K562 (cell line): Measurements from ENCODE around the gene FAM136A. TPM values are rescaled to one million over a fixed set of nuclear protein-coding genes. Genes with fewer than 3 reads are reported as not detected.

Experiments used
- FOXK2 ChIP-seq, 2 experiments: fragments of 450-650 bp; IDR thresholded peaks in 1 of 2; conservative IDR thresholded peaks in 1 of 2; 2 replicates each; pipeline ENCODE4 v1.6.1; 2016; ENCODE audit warnings: low read depth in 2 of 2, mild to moderate bottlenecking in 1 of 2
- GTF2E2 ChIP-seq: fragments of 200-800 bp; sonication (Bioruptor generic); IDR thresholded peaks from 2 replicates; pipeline ENCODE4 v1.6.1; 2016; ENCODE audit warnings: missing genetic modification characterization, missing compliant biosample characterization
- GTF2F1 ChIP-seq: IDR thresholded peaks from 2 replicates; pipeline ENCODE4 v1.6.1; 2011; ENCODE audit warnings: low read depth, low read length, improper control_type of control experiment
- HNRNPLL ChIP-seq: fragments of 200-400 bp; formaldehyde crosslinking; IDR thresholded peaks from 2 replicates; pipeline ENCODE4 v1.6.1; 2017; ENCODE audit warnings: low read length, low read depth, mild to moderate bottlenecking; ENCODE audit not compliant: poor library complexity, severe bottlenecking
- MYC ChIP-seq, 2 experiments: fragments of 250-450 bp in 1 of 2; sonication (Bioruptor Pico) in 1 of 2; IDR thresholded peaks; 2 replicates each; pipeline versions ENCODE4 v1.5.1 to v1.6.1; 2012 to 2021; ENCODE audit warnings: low read depth in 2 of 2, borderline replicate concordance in 1 of 2, improper control_type of control experiment in 1 of 2, low read length in 1 of 2, mild to moderate bottlenecking in 1 of 2, moderate library complexity in 1 of 2
- PHB ChIP-seq: fragments of 250-450 bp; sonication (Bioruptor Pico); IDR thresholded peaks from 2 replicates; pipeline ENCODE4 v1.5.0; 2021
- PTBP1 ChIP-seq: fragments of 200-400 bp; formaldehyde crosslinking; IDR thresholded peaks from 2 replicates; pipeline ENCODE4 v1.6.1; 2017; ENCODE audit warnings: low read depth, low read length
- RBM14 ChIP-seq: fragments of 200-400 bp; formaldehyde crosslinking; IDR thresholded peaks from 2 replicates; pipeline ENCODE4 v1.6.1; 2018; ENCODE audit warnings: low read depth, mild to moderate bottlenecking, low read length, moderate library complexity, borderline replicate concordance; ENCODE audit not compliant: insufficient read depth
- RFX1 ChIP-seq: fragments of 450-650 bp; IDR thresholded peaks from 2 replicates; pipeline ENCODE4 v1.6.1; 2016; ENCODE audit warnings: mild to moderate bottlenecking, moderate library complexity
- SAP30 ChIP-seq: fragments of 200-600 bp; sonication (generic); IDR thresholded peaks from 2 replicates; pipeline ENCODE4 v1.6.1; 2012; ENCODE audit warnings: borderline replicate concordance, low read depth, mild to moderate bottlenecking, moderate library complexity, low read length, control low read depth, inconsistent platforms; ENCODE audit not compliant: insufficient read depth, poor library complexity, severe bottlenecking
- ZBTB11 ChIP-seq, 3 experiments: fragments of 200-800 bp in 1 of 3; fragments of 250-450 bp in 1 of 3; fragments of 450-650 bp in 1 of 3; sonication (Bioruptor Pico) in 1 of 3; sonication (Bioruptor generic) in 1 of 3; formaldehyde crosslinking in 1 of 3; IDR thresholded peaks; 2 replicates each; pipeline versions ENCODE4 v1.6.1 to v1.8.0; 2016 to 2022; ENCODE audit warnings: mild to moderate bottlenecking in 2 of 3, missing genetic modification characterization in 2 of 3, missing compliant biosample characterization in 1 of 3, moderate library complexity in 1 of 3
- ZNF384 ChIP-seq: IDR thresholded peaks from 2 replicates; pipeline ENCODE4 v1.6.1; 2012; ENCODE audit warnings: low read depth, low read length, improper control_type of control experiment
- ZNF407 ChIP-seq: fragments of 450-650 bp; IDR thresholded peaks from 2 replicates; pipeline ENCODE4 v1.6.1; 2016; ENCODE audit warnings: low read depth
- ZNF408 ChIP-seq: fragments of 250-450 bp; sonication (Bioruptor Pico); IDR thresholded peaks from 2 replicates; pipeline ENCODE4 v1.4.0; 2020; ENCODE audit warnings: low read depth, mild to moderate bottlenecking, moderate library complexity
- polyA plus RNA-seq, 8 experiments: library from polyadenylated mRNA; depleted of rRNA in 4 of 8; stranded (reverse) in 5 of 8; unstranded in 3 of 8; fragments of >200 nt; fragmentation: Nextera tagmentation in 2 of 8; fragmentation: Illumina TruSeq in 1 of 8; extraction: Ambion mirVana in 2 of 8; extraction: Trizol in 1 of 8; gene quantifications; 2 replicates each; pipeline versions ENCODE4 v1.2.1 to v1.2.3, GENCODE V29; 2011 to 2014; ENCODE audit warnings: inconsistent platforms in 1 of 8, missing spikeins in 1 of 8
- total RNA-seq, 7 experiments: library from RNA; depleted of rRNA in 6 of 7; stranded (reverse); fragments of >200 nt in 6 of 7; fragmentation: Illumina TruSeq in 2 of 7; extraction: Trizol in 2 of 7; gene quantifications; 2 replicates each; pipeline versions ENCODE4 v1.2.1 to v1.2.3, GENCODE V29; 2011 to 2021; ENCODE audit warnings: low replicate concordance in 1 of 7

The FAM136A gene
- total and polyA plus RNA-seq, 9 of the 15 experiments (the other 6 are each of a cell fraction or from before 2014, with no cell fraction given) = 89.0 to 151 (median 104) TPM

GRCh38 chr2:70301344-70302194 lies at the start of gene FAM136A (continued):
- TF ChIP-seq HNRNPLL (peak; percentile 36), PTBP1 (no peak; the same call in 1 of the 2 replicates), ZNF384 (no peak), SAP30 (peak; percentile 28), RFX1 (no peak), MYC (IDR thresholded peaks at IDR 0.05; ENCODE audit: low read depth, low read length) (peak; percentile 59), MYC (CRISPR knock-in tag; IDR thresholded peaks at IDR 0.05; ENCODE audit: borderline replicate concordance, low read depth) (peak; percentile 87; the same call in 1 of the 2 replicates), ZBTB11 (CRISPR knock-in tag; IDR thresholded peaks at IDR 0.05) (no peak), FOXK2 (conservative IDR thresholded peaks at IDR 0.05 in 1 of 2, IDR thresholded peaks at IDR 0.05 in 1 of 2; ENCODE audit: low read depth in 2 of 2) (peak in 1 of 2 experiments; percentile 30; a peak in 1 of 4 replicates), ZNF407 (no peak), ZNF408 (CRISPR knock-in tag) (no peak), GTF2E2 (no peak), GTF2F1 (no peak), RBM14 (no peak), PHB (no peak; the same call in 1 of the 2 replicates)
